ENCODE results near the gene ADGRF5. TPM values are rescaled to one million over a fixed set of nuclear protein-coding genes. Genes with fewer than 3 reads are reported as not detected.

The ADGRF5 gene, protein sequence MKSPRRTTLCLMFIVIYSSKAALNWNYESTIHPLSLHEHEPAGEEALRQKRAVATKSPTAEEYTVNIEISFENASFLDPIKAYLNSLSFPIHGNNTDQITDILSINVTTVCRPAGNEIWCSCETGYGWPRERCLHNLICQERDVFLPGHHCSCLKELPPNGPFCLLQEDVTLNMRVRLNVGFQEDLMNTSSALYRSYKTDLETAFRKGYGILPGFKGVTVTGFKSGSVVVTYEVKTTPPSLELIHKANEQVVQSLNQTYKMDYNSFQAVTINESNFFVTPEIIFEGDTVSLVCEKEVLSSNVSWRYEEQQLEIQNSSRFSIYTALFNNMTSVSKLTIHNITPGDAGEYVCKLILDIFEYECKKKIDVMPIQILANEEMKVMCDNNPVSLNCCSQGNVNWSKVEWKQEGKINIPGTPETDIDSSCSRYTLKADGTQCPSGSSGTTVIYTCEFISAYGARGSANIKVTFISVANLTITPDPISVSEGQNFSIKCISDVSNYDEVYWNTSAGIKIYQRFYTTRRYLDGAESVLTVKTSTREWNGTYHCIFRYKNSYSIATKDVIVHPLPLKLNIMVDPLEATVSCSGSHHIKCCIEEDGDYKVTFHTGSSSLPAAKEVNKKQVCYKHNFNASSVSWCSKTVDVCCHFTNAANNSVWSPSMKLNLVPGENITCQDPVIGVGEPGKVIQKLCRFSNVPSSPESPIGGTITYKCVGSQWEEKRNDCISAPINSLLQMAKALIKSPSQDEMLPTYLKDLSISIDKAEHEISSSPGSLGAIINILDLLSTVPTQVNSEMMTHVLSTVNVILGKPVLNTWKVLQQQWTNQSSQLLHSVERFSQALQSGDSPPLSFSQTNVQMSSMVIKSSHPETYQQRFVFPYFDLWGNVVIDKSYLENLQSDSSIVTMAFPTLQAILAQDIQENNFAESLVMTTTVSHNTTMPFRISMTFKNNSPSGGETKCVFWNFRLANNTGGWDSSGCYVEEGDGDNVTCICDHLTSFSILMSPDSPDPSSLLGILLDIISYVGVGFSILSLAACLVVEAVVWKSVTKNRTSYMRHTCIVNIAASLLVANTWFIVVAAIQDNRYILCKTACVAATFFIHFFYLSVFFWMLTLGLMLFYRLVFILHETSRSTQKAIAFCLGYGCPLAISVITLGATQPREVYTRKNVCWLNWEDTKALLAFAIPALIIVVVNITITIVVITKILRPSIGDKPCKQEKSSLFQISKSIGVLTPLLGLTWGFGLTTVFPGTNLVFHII (N-terminal part only)
- polyA plus RNA-seq (2013, experiment 1 of 2) = 0.15 TPM
- 0.13 TPM for polyA plus RNA-seq (2013, experiment 2 of 2)

- Histone ChIP-seq H3K27ac (ENCODE audit: low read depth, low read length) (no peak within 1 kb of the TSS), H3K4me3 (ENCODE audit: low read length) (no peak within 1 kb of the TSS), H3K4me1 (ENCODE audit: insufficient read depth, low read length) (no peaks in the 10 kb centered on the region), H3K27me3 (ENCODE audit: insufficient read depth, low read length) (no peaks in the 10 kb centered on the region), H3K36me3 (ENCODE audit: insufficient read depth, low read length) (no peaks in the 10 kb centered on the region), H3K9ac (ENCODE audit: low read depth, low read length) (no peak within 1 kb of the TSS), H3K9me3 (ENCODE audit: insufficient read depth, low read depth, low read length) (no peaks in the 10 kb centered on the region)
- 96% methylated on average over 13 of the region's 13 CpGs for WGBS
These were observed at the start of gene ADGRF5 for GRCh38 chr6:46921731-46922130. ADGRF5 (minus strand) TSS chr6:46921938; CDS start chr6:46906762, 15,176 bp downstream.

DNA sequence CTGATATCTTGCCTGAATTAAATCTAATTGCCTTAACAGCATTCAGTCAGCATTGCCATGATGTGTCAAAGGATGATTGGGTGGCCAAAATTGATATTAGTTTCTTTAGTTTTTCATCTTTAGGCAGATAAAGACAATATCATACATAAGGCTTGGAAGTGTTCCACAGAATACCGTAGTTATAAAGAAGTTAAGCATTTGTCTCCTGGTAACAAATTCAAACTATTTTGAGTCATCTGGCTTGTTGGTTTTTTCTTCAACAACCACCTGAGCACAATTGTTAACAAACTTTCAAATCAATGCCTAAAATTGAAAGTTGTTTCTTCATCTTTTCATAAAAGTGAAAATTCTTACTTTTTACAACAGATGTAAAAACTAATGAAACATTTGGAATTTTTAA, 47.5 kb upstream of the ADGRF5 start:
- H3K4me3 ChIP-seq (ENCODE audit: low read length) = no peak overlapping the region
- no peaks in the 10 kb centered on the region for H3K27me3 ChIP-seq (ENCODE audit: insufficient read depth, low read length)
- H3K27ac ChIP-seq (ENCODE audit: low read depth, low read length) = no peak overlapping the region
- no peak overlapping the region for H3K9ac ChIP-seq (ENCODE audit: low read depth, low read length)
- WGBS = 100% methylated on average over 1 of the region's 1 CpG
- H3K9me3 ChIP-seq (ENCODE audit: insufficient read depth, low read depth, low read length) = no peaks in the 10 kb centered on the region
- no peaks in the 10 kb centered on the region for H3K36me3 ChIP-seq (ENCODE audit: insufficient read depth, low read length)
- H3K4me1 ChIP-seq (ENCODE audit: insufficient read depth, low read length) = no peaks in the 10 kb centered on the region

- H3K27ac ChIP-seq (ENCODE audit: low read depth, low read length) = no peak overlapping the region
- no peaks in the 10 kb centered on the region for H3K9me3 ChIP-seq (ENCODE audit: insufficient read depth, low read depth, low read length)
- H3K4me1 ChIP-seq (ENCODE audit: insufficient read depth, low read length) = peaks cover 7% of the 10 kb centered on the region
- no peaks in the 10 kb centered on the region for H3K36me3 ChIP-seq (ENCODE audit: insufficient read depth, low read length)
- H3K4me3 ChIP-seq (ENCODE audit: low read length) = no peak overlapping the region
- no peaks in the 10 kb centered on the region for H3K27me3 ChIP-seq (ENCODE audit: insufficient read depth, low read length)
- H3K9ac ChIP-seq (ENCODE audit: low read depth, low read length) = no peak overlapping the region
These were observed 46.1 kb upstream of the ADGRF5 start for GRCh38 chr6:46967826-46968349.

DNA sequence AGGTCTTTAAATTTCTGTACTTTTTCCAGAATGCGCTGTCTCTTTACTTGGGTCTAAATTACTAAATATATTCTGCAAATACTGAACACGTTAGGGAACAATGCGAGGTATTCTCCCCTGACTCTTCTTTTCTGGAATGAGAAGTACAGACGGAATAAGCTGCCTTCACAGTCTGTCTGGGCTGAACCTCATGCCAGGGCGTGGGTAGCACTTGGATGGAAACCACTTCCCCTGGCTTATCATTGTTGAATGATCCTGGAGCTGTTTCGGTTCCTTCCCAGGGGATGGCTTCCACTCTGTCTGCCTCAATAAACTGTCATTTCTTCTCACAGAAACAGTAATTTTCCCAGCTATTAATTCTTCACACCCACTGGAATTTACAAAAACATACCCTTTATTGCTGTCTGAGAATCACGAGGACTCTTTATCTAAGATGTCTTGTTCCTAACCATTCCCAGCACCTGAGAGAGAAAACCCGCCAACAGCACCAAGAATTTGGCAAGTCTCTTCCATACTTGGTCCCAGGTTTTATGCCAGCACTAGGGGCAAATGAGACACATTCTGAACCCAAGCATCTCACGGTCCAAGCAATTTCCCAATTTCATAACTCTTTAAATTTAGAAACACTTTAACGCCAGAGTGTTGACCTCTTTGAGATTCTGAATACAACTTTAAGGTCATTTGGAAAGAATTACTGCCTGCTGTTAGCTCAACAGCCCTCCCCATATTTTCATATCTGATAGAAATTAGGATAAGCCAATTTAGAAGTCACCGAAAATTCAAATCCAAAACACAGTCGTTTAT, 43.2 kb upstream of the ADGRF5 start:
- peaks cover 13% of the 10 kb centered on the region for H3K4me1 ChIP-seq (ENCODE audit: insufficient read depth, low read length)
- no peaks in the 10 kb centered on the region for H3K36me3 ChIP-seq (ENCODE audit: insufficient read depth, low read length)
- WGBS = 91% methylated on average over 10 of the region's 12 CpGs
- no peaks in the 10 kb centered on the region for H3K9me3 ChIP-seq (ENCODE audit: insufficient read depth, low read depth, low read length)
- H3K27ac ChIP-seq (ENCODE audit: low read depth, low read length) = no peak overlapping the region
- H3K4me3 ChIP-seq (ENCODE audit: low read length) = no peak overlapping the region
- H3K27me3 ChIP-seq (ENCODE audit: insufficient read depth, low read length) = no peaks in the 10 kb centered on the region
- no peak overlapping the region for H3K9ac ChIP-seq (ENCODE audit: low read depth, low read length)

GRCh38 chr6:46963626-46964025, 41.9 kb upstream of the ADGRF5 start:
- H3K9me3 ChIP-seq (ENCODE audit: insufficient read depth, low read depth, low read length) = no peaks in the 10 kb centered on the region
- H3K4me3 ChIP-seq (ENCODE audit: low read length) = no peak overlapping the region
- WGBS = 48% methylated on average over 2 of the region's 5 CpGs
- H3K36me3 ChIP-seq (ENCODE audit: insufficient read depth, low read length) = no peaks in the 10 kb centered on the region
- H3K9ac ChIP-seq (ENCODE audit: low read depth, low read length) = no peak overlapping the region
- peaks cover 13% of the 10 kb centered on the region for H3K4me1 ChIP-seq (ENCODE audit: insufficient read depth, low read length)
- no peaks in the 10 kb centered on the region for H3K27me3 ChIP-seq (ENCODE audit: insufficient read depth, low read length)
- no peak overlapping the region for H3K27ac ChIP-seq (ENCODE audit: low read depth, low read length)

DNA sequence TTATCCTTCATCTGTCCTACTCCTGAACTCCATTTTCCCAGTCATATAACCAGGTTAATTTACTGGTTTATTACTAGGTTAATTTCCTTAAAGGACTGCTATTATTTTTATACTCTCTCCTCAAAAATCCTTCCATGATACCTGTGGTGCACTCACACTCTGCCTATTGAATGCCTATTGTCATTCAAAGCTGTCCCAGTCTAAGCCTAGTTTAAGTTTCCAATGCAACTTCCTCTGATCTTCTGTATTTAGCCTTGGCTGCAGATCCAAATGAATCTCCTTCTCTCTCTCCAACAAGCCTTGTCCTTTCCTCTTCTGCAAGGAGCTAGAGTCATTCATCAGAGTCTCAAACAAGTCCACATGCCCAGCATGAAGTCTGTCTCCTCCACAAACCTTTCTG, 41.3 kb upstream of the ADGRF5 start:
- no peaks in the 10 kb centered on the region for H3K9me3 ChIP-seq (ENCODE audit: insufficient read depth, low read depth, low read length)
- no peaks in the 10 kb centered on the region for H3K27me3 ChIP-seq (ENCODE audit: insufficient read depth, low read length)
- H3K4me1 ChIP-seq (ENCODE audit: insufficient read depth, low read length) = peaks cover 13% of the 10 kb centered on the region
- no peaks in the 10 kb centered on the region for H3K36me3 ChIP-seq (ENCODE audit: insufficient read depth, low read length)
- H3K9ac ChIP-seq (ENCODE audit: low read depth, low read length) = no peak overlapping the region
- H3K27ac ChIP-seq (ENCODE audit: low read depth, low read length) = no peak overlapping the region
- H3K4me3 ChIP-seq (ENCODE audit: low read length) = no peak overlapping the region

- Histone ChIP-seq H3K27ac (ENCODE audit: low read depth, low read length) (no peak overlapping the region), H3K27me3 (ENCODE audit: insufficient read depth, low read length) (no peaks in the 10 kb centered on the region), H3K4me3 (ENCODE audit: low read length) (no peak overlapping the region), H3K9me3 (ENCODE audit: insufficient read depth, low read depth, low read length) (no peaks in the 10 kb centered on the region), H3K9ac (ENCODE audit: low read depth, low read length) (no peak overlapping the region), H3K4me1 (ENCODE audit: insufficient read depth, low read length) (peaks cover 14% of the 10 kb centered on the region), H3K36me3 (ENCODE audit: insufficient read depth, low read length) (no peaks in the 10 kb centered on the region)
- WGBS = 98% methylated on average over 3 of the region's 5 CpGs
These were observed 40.0 kb upstream of the ADGRF5 start for GRCh38 chr6:46961711-46962110.

- H3K27me3 ChIP-seq (ENCODE audit: insufficient read depth, low read length) = no peaks in the 10 kb centered on the region
- no peak overlapping the region for H3K27ac ChIP-seq (ENCODE audit: low read depth, low read length)
- no peak overlapping the region for H3K4me3 ChIP-seq (ENCODE audit: low read length)
- peaks cover 19% of the 10 kb centered on the region for H3K4me1 ChIP-seq (ENCODE audit: insufficient read depth, low read length)
- H3K36me3 ChIP-seq (ENCODE audit: insufficient read depth, low read length) = no peaks in the 10 kb centered on the region
- H3K9ac ChIP-seq (ENCODE audit: low read depth, low read length) = no peak overlapping the region
- H3K9me3 ChIP-seq (ENCODE audit: insufficient read depth, low read depth, low read length) = no peaks in the 10 kb centered on the region
These were observed 39.5 kb upstream of the ADGRF5 start for GRCh38 chr6:46961232-46961631.

GRCh38 chr6:46959419-46959818, 37.7 kb upstream of the ADGRF5 start:
- H3K9me3 ChIP-seq (ENCODE audit: insufficient read depth, low read depth, low read length) = no peaks in the 10 kb centered on the region
- H3K4me1 ChIP-seq (ENCODE audit: insufficient read depth, low read length) = peaks cover 21% of the 10 kb centered on the region
- H3K36me3 ChIP-seq (ENCODE audit: insufficient read depth, low read length) = no peaks in the 10 kb centered on the region
- no peak overlapping the region for H3K9ac ChIP-seq (ENCODE audit: low read depth, low read length)
- no peaks in the 10 kb centered on the region for H3K27me3 ChIP-seq (ENCODE audit: insufficient read depth, low read length)
- no peak overlapping the region for H3K4me3 ChIP-seq (ENCODE audit: low read length)
- H3K27ac ChIP-seq (ENCODE audit: low read depth, low read length) = no peak overlapping the region

GRCh38 chr6:46956409-46956808, 34.7 kb upstream of the ADGRF5 start:
- no peak overlapping the region for H3K27ac ChIP-seq (ENCODE audit: low read depth, low read length)
- WGBS = 95% methylated on average over 6 of the region's 6 CpGs
- no peaks in the 10 kb centered on the region for H3K9me3 ChIP-seq (ENCODE audit: insufficient read depth, low read depth, low read length)
- no peak overlapping the region for H3K9ac ChIP-seq (ENCODE audit: low read depth, low read length)
- H3K27me3 ChIP-seq (ENCODE audit: insufficient read depth, low read length) = 0 out of 2 replicates have a peak, but pooled peaks cover under 1% of the 10 kb centered on the region
- no peak overlapping the region for H3K4me3 ChIP-seq (ENCODE audit: low read length)
- no peaks in the 10 kb centered on the region for H3K36me3 ChIP-seq (ENCODE audit: insufficient read depth, low read length)
- peaks cover 8% of the 10 kb centered on the region for H3K4me1 ChIP-seq (ENCODE audit: insufficient read depth, low read length)
